ENCODE results near the gene INPP5A.

The INPP5A gene

GRCh38 chr10:132627666-132628531 lies 90.3 kb downstream of the INPP5A start:
- H3K9me3 ChIP-seq (ENCODE audit: control insufficient read depth, insufficient read depth, low read length): no peaks in the 10 kb centered on the region

GRCh38 chr10:132628966-132629900 lies 91.6 kb downstream of the INPP5A start:
- no peaks in the 10 kb centered on the region for H3K9me3 ChIP-seq (ENCODE audit: control insufficient read depth, insufficient read depth, low read length)
- no peaks in the 10 kb centered on the region for H3K27me3 ChIP-seq (ENCODE audit: control insufficient read depth, insufficient read depth, low read length)
- H3K9ac ChIP-seq (ENCODE audit: low read depth, low read length): no peak overlapping the region
- H3K36me3 ChIP-seq (ENCODE audit: control insufficient read depth, insufficient read depth, low read length): no peaks in the 10 kb centered on the region
- peaks cover 3% of the 10 kb centered on the region for H3K4me1 ChIP-seq (ENCODE audit: control insufficient read depth, insufficient read depth, low read length)
- no peak overlapping the region for H3K4me3 ChIP-seq (ENCODE audit: low read depth, low read length)

More at GRCh38 chr10:132627666-132628531, 90.3 kb downstream of the INPP5A start:
- H3K27me3 ChIP-seq (ENCODE audit: control insufficient read depth, insufficient read depth, low read length): no peaks in the 10 kb centered on the region
- no peak overlapping the region for H3K4me3 ChIP-seq (ENCODE audit: low read depth, low read length)
- no peaks in the 10 kb centered on the region for H3K36me3 ChIP-seq (ENCODE audit: control insufficient read depth, insufficient read depth, low read length)
- peaks cover 3% of the 10 kb centered on the region for H3K4me1 ChIP-seq (ENCODE audit: control insufficient read depth, insufficient read depth, low read length)
- H3K9ac ChIP-seq (ENCODE audit: low read depth, low read length): no peak overlapping the region

- H3K4me1 ChIP-seq (ENCODE audit: control insufficient read depth, insufficient read depth, low read length): peaks cover 3% of the 10 kb centered on the region
- no peaks in the 10 kb centered on the region for H3K9me3 ChIP-seq (ENCODE audit: control insufficient read depth, insufficient read depth, low read length)
Observed at GRCh38 chr10:132630156-132630555, 92.6 kb downstream of the INPP5A start.

GRCh38 chr10:132630666-132631337 lies 93.2 kb downstream of the INPP5A start:
- Histone ChIP-seq H3K9ac (ENCODE audit: low read depth, low read length) (no peak overlapping the region), H3K9me3 (ENCODE audit: control insufficient read depth, insufficient read depth, low read length) (no peaks in the 10 kb centered on the region), H3K27me3 (ENCODE audit: control insufficient read depth, insufficient read depth, low read length) (no peaks in the 10 kb centered on the region), H3K36me3 (ENCODE audit: control insufficient read depth, insufficient read depth, low read length) (no peaks in the 10 kb centered on the region), H3K4me1 (ENCODE audit: control insufficient read depth, insufficient read depth, low read length) (no peaks in the 10 kb centered on the region), H3K4me3 (ENCODE audit: low read depth, low read length) (no peak overlapping the region)

More at GRCh38 chr10:132630156-132630555, 92.6 kb downstream of the INPP5A start:
- H3K27me3 ChIP-seq (ENCODE audit: control insufficient read depth, insufficient read depth, low read length): no peaks in the 10 kb centered on the region
- no peak overlapping the region for H3K4me3 ChIP-seq (ENCODE audit: low read depth, low read length)
- no peak overlapping the region for H3K9ac ChIP-seq (ENCODE audit: low read depth, low read length)
- no peaks in the 10 kb centered on the region for H3K36me3 ChIP-seq (ENCODE audit: control insufficient read depth, insufficient read depth, low read length)

GRCh38 chr10:132631338-132631735 lies 93.8 kb downstream of the INPP5A start:
- H3K4me1 ChIP-seq (ENCODE audit: control insufficient read depth, insufficient read depth, low read length): no peaks in the 10 kb centered on the region
- no peaks in the 10 kb centered on the region for H3K9me3 ChIP-seq (ENCODE audit: control insufficient read depth, insufficient read depth, low read length)
- no peaks in the 10 kb centered on the region for H3K27me3 ChIP-seq (ENCODE audit: control insufficient read depth, insufficient read depth, low read length)
- H3K9ac ChIP-seq (ENCODE audit: low read depth, low read length): no peak overlapping the region
- H3K36me3 ChIP-seq (ENCODE audit: control insufficient read depth, insufficient read depth, low read length): no peaks in the 10 kb centered on the region
- no peak overlapping the region for H3K4me3 ChIP-seq (ENCODE audit: low read depth, low read length)

GRCh38 chr10:132632091-132632561 lies 94.5 kb downstream of the INPP5A start:
- Histone ChIP-seq H3K27me3 (ENCODE audit: control insufficient read depth, insufficient read depth, low read length) (no peaks in the 10 kb centered on the region), H3K4me3 (ENCODE audit: low read depth, low read length) (no peak overlapping the region), H3K4me1 (ENCODE audit: control insufficient read depth, insufficient read depth, low read length) (no peaks in the 10 kb centered on the region), H3K9me3 (ENCODE audit: control insufficient read depth, insufficient read depth, low read length) (no peaks in the 10 kb centered on the region), H3K36me3 (ENCODE audit: control insufficient read depth, insufficient read depth, low read length) (no peaks in the 10 kb centered on the region), H3K9ac (ENCODE audit: low read depth, low read length) (no peak overlapping the region)

GRCh38 chr10:132632851-132633684 lies 95.5 kb downstream of the INPP5A start:
- Histone ChIP-seq H3K27me3 (ENCODE audit: control insufficient read depth, insufficient read depth, low read length) (no peaks in the 10 kb centered on the region), H3K4me3 (ENCODE audit: low read depth, low read length) (no peak overlapping the region), H3K36me3 (ENCODE audit: control insufficient read depth, insufficient read depth, low read length) (no peaks in the 10 kb centered on the region), H3K9me3 (ENCODE audit: control insufficient read depth, insufficient read depth, low read length) (no peaks in the 10 kb centered on the region), H3K4me1 (ENCODE audit: control insufficient read depth, insufficient read depth, low read length) (no peaks in the 10 kb centered on the region), H3K9ac (ENCODE audit: low read depth, low read length) (no peak overlapping the region)

- no peaks in the 10 kb centered on the region for H3K9me3 ChIP-seq (ENCODE audit: control insufficient read depth, insufficient read depth, low read length)
- no peaks in the 10 kb centered on the region for H3K4me1 ChIP-seq (ENCODE audit: control insufficient read depth, insufficient read depth, low read length)
- no peaks in the 10 kb centered on the region for H3K27me3 ChIP-seq (ENCODE audit: control insufficient read depth, insufficient read depth, low read length)
- H3K36me3 ChIP-seq (ENCODE audit: control insufficient read depth, insufficient read depth, low read length): no peaks in the 10 kb centered on the region
- H3K4me3 ChIP-seq (ENCODE audit: low read depth, low read length): no peak overlapping the region
- no peak overlapping the region for H3K9ac ChIP-seq (ENCODE audit: low read depth, low read length)
Observed at GRCh38 chr10:132634241-132634946, 96.8 kb downstream of the INPP5A start.

- Histone ChIP-seq H3K4me1 (ENCODE audit: control insufficient read depth, insufficient read depth, low read length) (no peaks in the 10 kb centered on the region), H3K9me3 (ENCODE audit: control insufficient read depth, insufficient read depth, low read length) (no peaks in the 10 kb centered on the region), H3K27me3 (ENCODE audit: control insufficient read depth, insufficient read depth, low read length) (no peaks in the 10 kb centered on the region), H3K9ac (ENCODE audit: low read depth, low read length) (no peak overlapping the region), H3K4me3 (ENCODE audit: low read depth, low read length) (no peak overlapping the region), H3K36me3 (ENCODE audit: control insufficient read depth, insufficient read depth, low read length) (no peaks in the 10 kb centered on the region)
Observed at GRCh38 chr10:132634947-132635271, 97.3 kb downstream of the INPP5A start.

GRCh38 chr10:132636358-132636757 lies 98.8 kb downstream of the INPP5A start:
- Histone ChIP-seq H3K36me3 (ENCODE audit: control insufficient read depth, insufficient read depth, low read length) (no peaks in the 10 kb centered on the region), H3K4me1 (ENCODE audit: control insufficient read depth, insufficient read depth, low read length) (no peaks in the 10 kb centered on the region), H3K27me3 (ENCODE audit: control insufficient read depth, insufficient read depth, low read length) (no peaks in the 10 kb centered on the region), H3K4me3 (ENCODE audit: low read depth, low read length) (no peak overlapping the region), H3K9me3 (ENCODE audit: control insufficient read depth, insufficient read depth, low read length) (no peaks in the 10 kb centered on the region), H3K9ac (ENCODE audit: low read depth, low read length) (no peak overlapping the region)

Data from iPS-15b (cell line).